ENCODE measurements around the gene HAUS8. TPM values are rescaled to one million over a fixed set of nuclear protein-coding genes. Genes with fewer than 3 reads are reported as not detected.
A peak's percentile ranks its signal among the peaks of the same experiment; 100 is the strongest.

Gene HAUS8, protein sequence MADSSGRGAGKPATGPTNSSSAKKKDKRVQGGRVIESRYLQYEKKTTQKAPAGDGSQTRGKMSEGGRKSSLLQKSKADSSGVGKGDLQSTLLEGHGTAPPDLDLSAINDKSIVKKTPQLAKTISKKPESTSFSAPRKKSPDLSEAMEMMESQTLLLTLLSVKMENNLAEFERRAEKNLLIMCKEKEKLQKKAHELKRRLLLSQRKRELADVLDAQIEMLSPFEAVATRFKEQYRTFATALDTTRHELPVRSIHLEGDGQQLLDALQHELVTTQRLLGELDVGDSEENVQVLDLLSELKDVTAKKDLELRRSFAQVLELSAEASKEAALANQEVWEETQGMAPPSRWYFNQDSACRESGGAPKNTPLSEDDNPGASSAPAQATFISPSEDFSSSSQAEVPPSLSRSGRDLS
- total RNA-seq (2011; cell fraction: chromatin; rRNA removed; ENCODE audit: low replicate concordance) = 66.7 and 93.9 TPM in 2 replicates
- total RNA-seq (2011; cell fraction: nucleolus; rRNA removed) = 51.6 and 54.4 TPM in 2 replicates
- total RNA-seq (2011; cell fraction: nucleoplasm; rRNA removed) = 56.7 and 58.4 TPM in 2 replicates
- 23.3 and 28.2 TPM in 2 replicates for total RNA-seq (2014; rRNA removed)
- total RNA-seq (2014; rRNA removed; fragmentation: Illumina TruSeq; extraction: Trizol) = 20.5 and 22.1 TPM in 2 replicates
- 22.6 and 22.8 TPM in 2 replicates for total RNA-seq (2015; rRNA removed; fragmentation: Illumina TruSeq; extraction: Trizol)
- total RNA-seq (2021) = 44.8 and 49.9 TPM in 2 replicates
- polyA plus RNA-seq (2011; rRNA removed) = 36.0 and 37.0 TPM in 2 replicates
- 21.9 and 29.0 TPM in 2 replicates for polyA plus RNA-seq (2011; cell fraction: cytosol; rRNA removed)
- polyA plus RNA-seq (2011; cell fraction: nucleus; rRNA removed) = 44.9 and 51.5 TPM in 2 replicates
- polyA plus RNA-seq (2012) = 22.9 and 35.2 TPM in 2 replicates
- 34.9 and 38.9 TPM in 2 replicates for polyA plus RNA-seq (2014; fragmentation: Illumina TruSeq; extraction: Trizol)
- polyA plus RNA-seq (2014; fragmentation: Nextera tagmentation; extraction: Ambion mirVana) = 10 to 100 TPM; 34.5 to 53.2 TPM
- polyA plus RNA-seq (2014; rRNA removed) = 39.6 and 45.1 TPM in 2 replicates
- polyA minus RNA-seq (2011; rRNA and poly(A)+ RNA removed) = 20.4 and 22.9 TPM in 2 replicates
- 18.8 and 19.5 TPM in 2 replicates for polyA minus RNA-seq (2011; cell fraction: cytosol; rRNA and poly(A)+ RNA removed)
- polyA minus RNA-seq (2011; cell fraction: nucleus; rRNA and poly(A)+ RNA removed) = 14.0 and 19.4 TPM in 2 replicates
- percentile 84 among the genes with signal in this experiment for Bru-seq, nascent RNA
- BruChase-seq, experiment 1, labeled RNA remaining after a 2-hour chase = percentile 87 among the genes with signal in this experiment
- BruChase-seq, experiment 2, labeled RNA remaining after a 6-hour chase = percentile 85 among the genes with signal in this experiment
- long read RNA-seq, experiment 1, transcript HAUS8-202 (11 exons, 1,545 nt) = minor isoform, 9 of 75 reads
- long read RNA-seq, experiment 1, transcript HAUS8-201 (11 exons, 1,568 nt) = major isoform, 31 of 75 reads
- long read RNA-seq, experiment 1, partial matches to known transcripts = 15 of 75 reads
- long read RNA-seq, experiment 1, other reads (novel, unspliced or antisense) = 18 of 75 reads
- long read RNA-seq, experiment 2, transcript HAUS8-203 (10 exons, 3,176 nt) = minor isoform, 5 of 32 reads
- long read RNA-seq, experiment 2, transcript HAUS8-202 (11 exons, 1,545 nt) = minor isoform, 5 of 32 reads
- long read RNA-seq, experiment 2, transcript HAUS8-201 (11 exons, 1,568 nt) = major isoform, 13 of 32 reads
- long read RNA-seq, experiment 2, partial matches to known transcripts = 5 of 32 reads
- long read RNA-seq, experiment 2, other reads (novel, unspliced or antisense) = 4 of 32 reads
- long read RNA-seq, experiment 3, transcript HAUS8-201 (11 exons, 1,568 nt) = major isoform, 37 of 56 reads
- long read RNA-seq, experiment 3, transcript HAUS8-202 (11 exons, 1,545 nt) = minor isoform, 10 of 56 reads
- long read RNA-seq, experiment 3, partial matches to known transcripts = 5 of 56 reads
- long read RNA-seq, experiment 3, other reads (novel, unspliced or antisense) = 4 of 56 reads

DNA sequence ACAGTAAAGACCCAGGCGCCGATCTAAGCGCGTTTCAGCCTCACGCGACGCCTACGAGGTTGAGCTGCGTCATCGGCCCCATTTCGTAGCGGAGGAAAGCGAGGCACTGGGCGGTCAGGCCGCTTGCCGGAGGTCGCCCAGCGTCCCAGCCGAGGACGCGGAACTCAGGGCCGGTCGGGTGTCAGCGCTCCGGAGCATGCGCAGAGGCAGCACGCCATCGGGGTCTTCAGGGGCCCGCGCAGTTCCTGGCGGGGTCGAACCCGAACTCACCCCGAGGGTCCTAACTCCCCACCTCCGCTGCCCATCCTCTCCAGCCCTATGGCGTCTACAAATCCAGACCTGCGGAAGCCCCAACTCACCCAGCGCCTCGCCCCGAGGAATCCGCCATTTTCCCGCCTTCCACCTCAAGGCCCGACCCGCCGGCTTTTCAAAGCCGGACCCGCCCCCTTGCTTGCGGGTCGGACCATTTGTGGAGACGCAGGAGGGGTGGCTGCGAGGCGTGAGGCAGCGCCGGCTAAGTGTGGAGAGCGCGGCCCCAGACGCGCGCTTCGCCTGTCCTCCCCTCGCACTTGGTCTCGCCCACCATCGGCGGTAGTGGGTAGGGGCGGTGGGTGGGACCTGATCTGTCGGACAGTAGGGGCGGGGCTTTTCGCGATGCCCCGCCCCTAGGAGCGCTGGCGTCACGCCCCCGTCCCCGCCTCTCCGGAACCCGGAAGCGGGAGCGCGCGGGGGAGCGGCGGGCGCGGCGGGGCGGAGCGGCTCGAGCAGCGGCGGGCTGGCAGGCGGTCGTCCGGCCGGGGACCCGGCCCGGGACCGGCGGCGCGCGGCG, at the start of gene HAUS8, which contains the start of gene MYO9B:
Gene HAUS8 (minus strand): TSS at position 418 of the 829 bp plus-strand sequence. CDS start 30 bp downstream, at position 388.
Gene MYO9B (plus strand): TSS at position 743 of the 829 bp plus-strand sequence. CDS start 25,941 bp downstream, outside the sequence.
- WGBS (ENCODE audit: insufficient coverage, low coverage, missing lambda C conversion rate) = under 1% methylated on average over 56 of the region's 103 CpGs
- TF ChIP-seq ARID4B (CRISPR knock-in tag; IDR thresholded peaks at IDR 0.05) (peak; percentile 88; the same call in 1 of the 2 replicates), ZNF12 (CRISPR knock-in tag; IDR thresholded peaks at IDR 0.05) (0 out of 2 replicates have a peak, but pooled peaks have one; percentile 81), COPS2 (conservative IDR thresholded peaks at IDR 0.05) (no peak), KDM1A (IDR thresholded peaks at IDR 0.05) (no peak)

More for the DNA sequence above, at the start of gene HAUS8, which contains the start of gene MYO9B:
- H3K79me2 ChIP-seq (ENCODE audit: control insufficient read depth, insufficient read depth, low read length) = peaks cover 93% of the 10 kb centered on the region
- peak; percentile 96 to 100 (median 98) for DNase-seq (ENCODE audit: extremely low read depth in 1 of 4, low spot score in 3 of 4)
- peaks cover 28 to 58% of the 10 kb centered on the region in 2 experiments; a peak in 4 of 5 replicates for H3K4me1 ChIP-seq (replicated peaks in 1 of 2; ENCODE audit: control insufficient read depth in 2 of 2, insufficient read depth in 2 of 2, low read length in 2 of 2)
- peak; percentile 88 for FAIRE-seq
- H3K9me1 ChIP-seq (ENCODE audit: control insufficient read depth, insufficient read depth, low read length) = peaks cover 5% of the 10 kb centered on the region
- intact Hi-C loops (cut with micrococcal nuclease) = loop anchor here (10.0 kb wide), 1 partner anchor 130 kb away; no protein-coding TSS in a partner anchor
- ChIA-PET POLR2A (interaction anchor here (0.6 to 1.9 kb wide), 13 partner anchors 10 to 447 kb away, joined by 3 to 13 read pairs (median 3); partner anchors contain the start of genes BABAM1 and OCEL1), CTCF (ENCODE audit: low intra/inter-chr PET ratio) (interaction anchor here (0.6 kb wide), 1 partner anchor 205 kb away, joined by 3 read pairs; no protein-coding TSS in a partner anchor)
- H3K9me3 ChIP-seq (replicated peaks; ENCODE audit: control insufficient read depth, insufficient read depth, low read depth, low read length) = no peaks in the 10 kb centered on the region
- peak within 1 kb of the TSS; percentile 87 for H2AFZ ChIP-seq (ENCODE audit: low read depth, low read length)
- peak within 1 kb of the TSS; percentile 100 for H3K4me2 ChIP-seq (ENCODE audit: insufficient read depth, low read length)
- H3K27ac ChIP-seq (ENCODE audit: extremely low read depth, low read depth, low read length) = peak within 1 kb of the TSS; percentile 92
- H3K27me3 ChIP-seq (ENCODE audit: control insufficient read depth in 2 of 2, insufficient read depth in 2 of 2, low read length in 2 of 2) = no peaks in the 10 kb centered on the region; a peak in 1 of 5 replicates
- BruUV-seq (replicated peaks) = no TSS peak
- H3K9ac ChIP-seq (ENCODE audit: insufficient read depth in 1 of 2, low read depth in 2 of 2, low read length in 2 of 2) = peak within 1 kb of the TSS; percentile 96 to 100
- peaks cover 39% of the 10 kb centered on the region for H3K36me3 ChIP-seq (ENCODE audit: control insufficient read depth, insufficient read depth, low read length)
- H3K4me3 ChIP-seq = peak within 1 kb of the TSS; percentile 78
- in situ Hi-C loops (cut with MboI) = no loop called here
- ATAC-seq = peak; percentile 90
- H4K20me1 ChIP-seq (replicated peaks; ENCODE audit: control insufficient read depth, insufficient read depth, low read length) = peaks cover 25% of the 10 kb centered on the region
